Colonic mucosa (tissue), 4 donors: ENCODE data around the gene CA10. TPM values are rescaled to one million over a fixed set of nuclear protein-coding genes. Genes with fewer than 3 reads are reported as not detected.

ENCODE experiments used
- DNase-seq: peaks from one replicate; pipeline ENCODE4 v3.0.0-alpha.2; 2020
- H3K27ac ChIP-seq: fragments of 200-600 bp; one replicate; pipeline ENCODE4 v1.8.0; 2021
- H3K27me3 ChIP-seq: fragments of 200-600 bp; one replicate; pipeline ENCODE4 v1.8.0; 2021
- H3K36me3 ChIP-seq: fragments of 200-600 bp; one replicate; pipeline ENCODE4 v1.8.0; 2021
- H3K4me1 ChIP-seq: fragments of 200-600 bp; one replicate; pipeline ENCODE4 v1.8.0; 2021; ENCODE audit warnings: mild to moderate bottlenecking
- H3K4me3 ChIP-seq: fragments of 200-600 bp; one replicate; pipeline ENCODE4 v1.8.0; 2021
- H3K9ac ChIP-seq, 2 donors: one replicate each; pipeline ENCODE4 v1.7.0; 2013; ENCODE audit warnings: control low read depth in 2 of 2, low read depth in 2 of 2, low read length in 2 of 2
- H3K9me3 ChIP-seq: fragments of 200-600 bp; one replicate; pipeline ENCODE4 v1.8.0; 2021
- intact Hi-C: fragments of 100-400 bp; cut with DNase I; formaldehyde crosslinking; loops from one replicate; pipeline ENCODE4 v1.14.1; 2022
- total RNA-seq, 2 donors: library from RNA; stranded (reverse); fragmentation: NEBNext Ultra II Directional in 1 of 2; extraction: Animal tissue kit (Norgen Biotek cat#: 25700) in 1 of 2; gene quantifications; one replicate each; pipeline ENCODE4 v1.2.1, GENCODE V29; 2021
- TF ChIP-seq, protein P1 (sequence below): fragments of 200-600 bp; IDR thresholded peaks from one replicate; pipeline ENCODE4 v1.8.0; 2022; ENCODE audit warnings: antibody characterized with exemption, mild to moderate bottlenecking
- donor health status: healthy.
- donor health status: DM: no; HTN: no; CAD: no.
- donor health status: DM: no; HTN: no; CAD: no.

CA10 gene
- total RNA-seq, 2 donors from 2014 or later, result 0.27 to 0.52 TPM

DNA sequence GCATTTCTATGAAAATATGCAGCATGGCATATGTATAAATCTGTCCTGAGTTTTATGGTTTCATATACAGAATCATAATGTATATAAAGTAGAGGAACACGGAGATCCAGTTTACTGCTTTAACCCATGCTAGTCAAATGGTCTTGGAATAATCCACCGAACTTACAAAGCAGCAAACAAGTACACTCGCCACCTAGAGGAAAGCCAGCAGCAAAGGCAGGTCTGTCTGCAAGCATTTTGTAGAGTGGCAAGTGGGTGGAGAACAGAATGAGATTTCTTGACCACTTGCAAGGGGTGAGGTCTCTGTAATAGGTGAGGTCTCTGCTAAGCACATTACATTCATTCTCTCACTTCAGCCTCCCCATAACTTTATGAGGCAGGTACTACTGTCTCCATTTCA, 308.3 kb downstream of the CA10 start:
- H3K4me3 ChIP-seq, result no peak overlapping the region
- H3K36me3 ChIP-seq, result no peaks in the 10 kb centered on the region
- no peak for DNase-seq
- intact Hi-C loops, result loop anchor here (5.0 kb wide), 1 partner anchor 88 kb away; no protein-coding TSS in a partner anchor
- H3K9ac ChIP-seq, result no peak overlapping the region
- no peaks in the 10 kb centered on the region for H3K9me3 ChIP-seq
- no peaks in the 10 kb centered on the region for H3K4me1 ChIP-seq
- H3K27ac ChIP-seq, result no peak overlapping the region
- TF ChIP-seq, protein P1, sequence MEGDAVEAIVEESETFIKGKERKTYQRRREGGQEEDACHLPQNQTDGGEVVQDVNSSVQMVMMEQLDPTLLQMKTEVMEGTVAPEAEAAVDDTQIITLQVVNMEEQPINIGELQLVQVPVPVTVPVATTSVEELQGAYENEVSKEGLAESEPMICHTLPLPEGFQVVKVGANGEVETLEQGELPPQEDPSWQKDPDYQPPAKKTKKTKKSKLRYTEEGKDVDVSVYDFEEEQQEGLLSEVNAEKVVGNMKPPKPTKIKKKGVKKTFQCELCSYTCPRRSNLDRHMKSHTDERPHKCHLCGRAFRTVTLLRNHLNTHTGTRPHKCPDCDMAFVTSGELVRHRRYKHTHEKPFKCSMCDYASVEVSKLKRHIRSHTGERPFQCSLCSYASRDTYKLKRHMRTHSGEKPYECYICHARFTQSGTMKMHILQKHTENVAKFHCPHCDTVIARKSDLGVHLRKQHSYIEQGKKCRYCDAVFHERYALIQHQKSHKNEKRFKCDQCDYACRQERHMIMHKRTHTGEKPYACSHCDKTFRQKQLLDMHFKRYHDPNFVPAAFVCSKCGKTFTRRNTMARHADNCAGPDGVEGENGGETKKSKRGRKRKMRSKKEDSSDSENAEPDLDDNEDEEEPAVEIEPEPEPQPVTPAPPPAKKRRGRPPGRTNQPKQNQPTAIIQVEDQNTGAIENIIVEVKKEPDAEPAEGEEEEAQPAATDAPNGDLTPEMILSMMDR, result no peak
- H3K27me3 ChIP-seq, result no peaks in the 10 kb centered on the region

GRCh38 chr17:51848451-51848850, 310.1 kb downstream of the CA10 start:
- Histone ChIP-seq H3K4me3 (no peak overlapping the region), H3K9ac (no peak overlapping the region), H3K4me1 (no peaks in the 10 kb centered on the region), H3K36me3 (no peaks in the 10 kb centered on the region), H3K9me3 (no peaks in the 10 kb centered on the region), H3K27me3 (no peaks in the 10 kb centered on the region), H3K27ac (no peak overlapping the region)
- DNase-seq, result no peak
- TF ChIP-seq, protein P1, result no peak
- intact Hi-C loops, result no loop called here

DNA sequence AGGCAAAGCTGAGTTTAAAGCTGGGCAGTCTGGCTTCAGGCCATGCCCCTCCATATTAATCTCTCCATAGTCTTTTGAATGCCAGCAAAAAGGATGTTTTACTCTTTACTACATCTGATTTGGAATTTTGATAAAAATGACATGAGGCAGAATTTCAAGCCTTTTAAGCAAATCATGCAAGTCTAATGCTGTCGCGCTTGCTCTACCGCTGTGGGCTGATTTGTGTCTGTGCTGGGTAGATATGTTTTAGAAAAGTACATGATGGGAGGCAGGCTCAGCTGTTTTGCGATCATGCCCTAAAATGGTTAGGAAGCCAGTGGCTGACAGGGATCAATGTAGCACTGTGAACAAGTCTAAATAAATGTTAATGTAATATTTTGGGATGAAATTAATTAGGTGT, 311.9 kb downstream of the CA10 start:
- TF ChIP-seq, protein P1, result no peak
- DNase-seq, result no peak
- H3K27ac ChIP-seq, result no peak overlapping the region
- H3K4me1 ChIP-seq, result no peaks in the 10 kb centered on the region
- no peak overlapping the region for H3K4me3 ChIP-seq
- H3K36me3 ChIP-seq, result no peaks in the 10 kb centered on the region
- intact Hi-C loops, result no loop called here
- no peak overlapping the region for H3K9ac ChIP-seq
- H3K27me3 ChIP-seq, result no peaks in the 10 kb centered on the region
- no peaks in the 10 kb centered on the region for H3K9me3 ChIP-seq

GRCh38 chr17:51845776-51846175, 312.7 kb downstream of the CA10 start:
- Histone ChIP-seq H3K4me3 (no peak overlapping the region), H3K4me1 (no peaks in the 10 kb centered on the region), H3K9ac (no peak overlapping the region), H3K36me3 (no peaks in the 10 kb centered on the region), H3K27me3 (no peaks in the 10 kb centered on the region), H3K9me3 (no peaks in the 10 kb centered on the region), H3K27ac (no peak overlapping the region)
- DNase-seq, result no peak
- intact Hi-C loops, result no loop called here
- TF ChIP-seq, protein P1, result no peak

DNA sequence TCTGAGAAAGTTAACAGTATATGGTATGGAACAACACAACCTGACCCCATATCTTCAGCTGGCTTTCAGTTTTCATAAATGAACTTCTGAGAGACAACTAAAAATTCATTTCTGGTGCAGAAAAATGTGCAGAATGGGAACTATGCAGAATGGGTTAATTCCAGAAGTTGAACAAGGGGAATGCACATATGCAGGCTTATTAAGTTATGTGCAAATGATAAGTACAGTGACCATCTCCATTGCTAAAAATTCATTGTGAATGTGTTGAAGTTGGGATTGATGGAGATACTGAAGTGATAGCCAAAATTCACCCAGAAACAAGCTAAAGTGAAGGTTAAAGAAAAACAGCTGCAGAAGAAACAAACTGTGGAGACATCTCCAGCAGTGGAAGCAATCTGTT, 315.8 kb downstream of the CA10 start:
- Histone ChIP-seq H3K9me3 (no peaks in the 10 kb centered on the region), H3K4me1 (no peaks in the 10 kb centered on the region), H3K27ac (no peak overlapping the region), H3K27me3 (no peaks in the 10 kb centered on the region), H3K4me3 (no peak overlapping the region), H3K36me3 (no peaks in the 10 kb centered on the region), H3K9ac (no peak overlapping the region)
- DNase-seq, result no peak
- intact Hi-C loops, result no loop called here
- TF ChIP-seq, protein P1, result no peak

GRCh38 chr17:51841669-51842068, 316.8 kb downstream of the CA10 start:
- Histone ChIP-seq H3K4me1 (no peaks in the 10 kb centered on the region), H3K27me3 (no peaks in the 10 kb centered on the region)
- TF ChIP-seq, protein P1, result no peak

More at GRCh38 chr17:51841669-51842068, 316.8 kb downstream of the CA10 start:
- no peaks in the 10 kb centered on the region for H3K9me3 ChIP-seq
- intact Hi-C loops, result no loop called here
- H3K36me3 ChIP-seq, result no peaks in the 10 kb centered on the region
- H3K27ac ChIP-seq, result no peak overlapping the region
- H3K4me3 ChIP-seq, result no peak overlapping the region
- DNase-seq, result no peak
- no peak overlapping the region for H3K9ac ChIP-seq
